Activated CD4-positive, alpha-beta T cell treated with anti-CD3 and anti-CD28 coated beads for 1 hour (primary cell): ENCODE data around the gene KDM5B.
A peak's percentile ranks its signal among the peaks of the same experiment; 100 is the strongest.

ENCODE experiments used
- DNase-seq: peaks from one replicate; pipeline ENCODE4 v3.0.0-alpha.2; 2020

Gene KDM5B

GRCh38 chr1:202710070-202711045 lies 97.9 kb downstream of the KDM5B start, which contains the start of gene SYT2:
TSS of gene SYT2 (minus strand) at chr1:202710454. CDS start at chr1:202605772, 104,682 bp downstream.
- DNase-seq: no peak

- no peak for DNase-seq
Observed at GRCh38 chr1:202709276-202710041, 98.8 kb downstream of the KDM5B start.

GRCh38 chr1:202708456-202709275 lies 99.6 kb downstream of the KDM5B start:
- DNase-seq: no peak

DNA sequence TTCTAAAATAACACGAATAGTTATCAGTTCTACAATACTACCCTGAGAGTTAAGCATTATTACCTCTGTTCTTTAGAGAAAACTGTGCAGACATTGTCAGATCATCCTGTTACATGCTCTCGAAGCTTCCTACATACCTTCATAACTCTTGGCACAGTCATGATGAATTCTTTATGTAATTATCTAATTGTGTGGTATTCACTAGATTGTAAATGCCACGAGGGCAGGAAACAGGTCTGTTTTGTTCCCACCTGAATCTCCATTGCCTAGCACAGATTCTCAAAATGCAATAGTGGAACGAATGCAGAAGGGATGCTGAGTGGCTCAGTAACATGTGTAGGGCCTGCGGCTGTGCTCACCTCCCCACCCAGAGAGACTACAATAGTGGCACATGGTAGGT lies 101.4 kb downstream of the KDM5B start:
- DNase-seq: no peak

- DNase-seq: no peak
Observed at GRCh38 chr1:202704601-202705000, 103.6 kb downstream of the KDM5B start.

GRCh38 chr1:202703191-202703590 lies 105.0 kb downstream of the KDM5B start:
- no peak for DNase-seq

DNA sequence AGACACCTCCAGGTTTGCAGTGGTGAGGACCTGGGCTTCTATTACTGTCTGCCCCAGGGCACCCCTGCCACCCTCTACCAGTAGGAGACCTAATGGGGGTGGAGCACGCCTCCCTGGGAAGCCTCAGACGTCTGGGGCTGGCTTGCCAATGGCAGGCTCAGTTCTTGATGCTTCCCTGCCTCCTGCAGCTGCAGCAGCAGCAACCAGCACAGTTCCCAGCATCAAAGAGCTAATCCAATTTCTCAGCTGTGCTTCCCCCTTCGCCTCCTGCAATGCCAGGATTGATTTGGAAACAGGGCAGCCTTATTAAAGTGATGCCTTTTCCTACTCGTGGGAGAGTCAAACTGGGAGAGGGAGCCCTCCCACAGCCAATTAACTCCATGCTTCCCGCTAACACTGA lies 106.1 kb downstream of the KDM5B start:
- DNase-seq: no peak

GRCh38 chr1:202701200-202701599 lies 107.0 kb downstream of the KDM5B start:
- no peak for DNase-seq

- DNase-seq: no peak
Observed at GRCh38 chr1:202700061-202700460, 108.2 kb downstream of the KDM5B start.

DNA sequence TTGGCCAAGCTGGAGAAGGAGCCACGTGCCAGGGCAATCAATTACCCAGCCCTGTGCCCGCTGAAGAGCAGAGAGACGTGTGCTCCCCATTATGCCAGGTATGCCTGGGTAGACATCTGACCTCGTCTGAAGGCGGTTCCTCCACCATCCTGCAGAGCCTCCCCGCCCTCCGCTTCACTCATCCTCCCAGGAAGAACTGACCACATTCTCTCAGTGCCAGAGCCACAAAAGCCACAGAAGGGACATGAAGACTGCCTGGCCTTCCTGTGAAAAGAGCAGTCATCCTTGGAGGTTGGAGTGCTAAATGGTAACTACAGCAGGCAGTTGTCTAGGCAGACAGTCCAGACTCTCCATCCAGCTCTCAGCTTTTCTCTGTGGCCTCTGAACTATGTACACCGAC lies 109.9 kb downstream of the KDM5B start:
- DNase-seq: no peak

DNA sequence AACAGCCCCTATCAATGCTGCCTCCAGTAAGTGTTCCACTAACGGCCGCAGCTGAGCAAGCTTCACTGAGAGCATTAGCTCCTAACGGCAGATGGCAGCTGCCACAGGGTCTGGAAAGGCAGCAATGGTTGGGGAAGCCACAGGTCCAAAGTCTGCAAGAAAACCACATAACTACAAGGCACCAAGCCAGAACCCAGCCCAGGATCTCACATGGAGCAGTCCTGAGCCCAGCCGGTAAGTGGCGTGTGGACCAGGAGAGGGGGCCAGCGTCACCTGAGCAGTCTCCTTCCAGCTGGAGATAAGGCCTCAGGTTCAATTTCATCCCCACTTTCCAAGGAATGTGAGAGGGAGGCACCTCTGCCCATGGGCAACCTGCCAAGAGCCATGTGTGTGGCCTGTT lies 111.2 kb downstream of the KDM5B start:
- no peak for DNase-seq

DNA sequence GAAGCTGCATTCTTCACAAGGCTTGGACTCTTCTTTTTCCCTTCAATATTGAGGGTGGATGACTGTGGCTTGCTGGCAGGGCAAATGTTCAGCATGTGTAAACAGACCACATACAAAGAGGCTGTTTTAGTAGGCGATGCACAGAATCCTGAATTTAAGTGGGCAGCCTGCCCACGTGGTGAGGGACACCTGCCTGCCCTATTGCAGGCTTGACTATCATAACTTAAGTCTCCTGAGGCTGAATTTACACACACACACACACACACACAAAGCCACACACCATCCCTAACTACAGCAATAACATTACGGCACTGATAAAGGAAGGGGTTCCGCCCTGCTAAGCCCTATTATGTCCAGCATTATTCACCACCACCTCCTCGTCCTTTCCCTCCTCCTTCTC lies 113.9 kb downstream of the KDM5B start:
- DNase-seq: no peak

GRCh38 chr1:202692959-202693555 lies 115.2 kb downstream of the KDM5B start:
- DNase-seq: peak; percentile 33

DNA sequence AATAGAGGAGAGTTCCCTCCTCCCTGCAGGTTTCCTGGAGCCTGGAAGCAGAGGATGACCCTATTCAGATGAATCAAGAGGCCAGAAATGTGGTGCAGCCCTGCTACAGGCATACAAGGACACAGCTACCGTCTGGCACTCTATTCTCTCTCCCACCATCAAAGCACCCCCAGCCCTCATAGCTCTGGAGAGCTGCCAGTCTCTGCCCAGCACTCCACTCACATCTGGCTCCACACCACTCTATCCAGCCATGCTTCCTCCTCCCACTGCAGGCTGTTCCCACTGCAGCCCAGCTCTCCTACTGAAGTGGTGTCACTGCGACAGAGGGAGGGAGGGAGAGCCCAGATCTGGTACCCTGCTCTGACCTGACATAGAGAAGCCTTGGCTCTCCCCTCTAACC lies 116.4 kb downstream of the KDM5B start:
- DNase-seq: no peak

DNA sequence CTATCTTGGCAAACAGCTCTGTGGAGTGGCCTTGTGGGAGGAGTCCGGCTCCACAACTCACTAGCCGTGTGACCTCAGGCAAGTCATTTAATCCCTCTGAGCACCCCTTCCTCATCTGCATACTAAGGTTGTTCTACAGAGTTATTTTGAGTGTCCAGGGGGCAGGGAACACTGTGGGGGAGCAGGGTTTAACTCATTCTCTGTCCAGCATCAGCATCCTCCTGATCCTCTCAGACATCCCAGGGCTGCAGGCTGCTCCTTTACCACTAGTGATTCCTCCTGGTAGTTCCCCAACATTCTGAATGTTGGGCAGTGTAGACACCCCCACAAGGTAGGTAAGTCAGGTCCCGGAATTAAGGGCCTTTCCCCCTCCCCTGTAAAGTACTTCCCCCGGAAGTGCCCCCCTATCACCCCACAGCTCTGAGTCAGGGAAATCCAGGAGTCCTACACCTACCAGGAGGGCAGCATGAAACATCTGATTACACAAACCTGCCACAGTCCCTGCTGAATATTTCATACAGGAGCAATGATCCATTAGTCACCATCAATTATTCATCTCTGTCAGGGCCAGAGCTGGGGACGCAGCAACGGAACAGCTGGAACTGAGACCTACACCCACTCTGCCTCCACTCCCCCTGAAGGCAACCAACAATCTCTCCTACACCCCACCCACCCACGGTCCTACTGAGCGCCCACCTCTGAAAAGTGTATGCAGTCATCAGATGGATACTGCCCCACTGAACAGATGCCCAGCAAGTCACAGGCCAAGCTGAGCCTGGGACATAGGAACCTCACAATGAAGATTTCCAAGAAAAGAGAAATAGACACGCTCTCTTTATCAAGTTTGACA lies 118.5 kb downstream of the KDM5B start:
- no peak for DNase-seq

DNA sequence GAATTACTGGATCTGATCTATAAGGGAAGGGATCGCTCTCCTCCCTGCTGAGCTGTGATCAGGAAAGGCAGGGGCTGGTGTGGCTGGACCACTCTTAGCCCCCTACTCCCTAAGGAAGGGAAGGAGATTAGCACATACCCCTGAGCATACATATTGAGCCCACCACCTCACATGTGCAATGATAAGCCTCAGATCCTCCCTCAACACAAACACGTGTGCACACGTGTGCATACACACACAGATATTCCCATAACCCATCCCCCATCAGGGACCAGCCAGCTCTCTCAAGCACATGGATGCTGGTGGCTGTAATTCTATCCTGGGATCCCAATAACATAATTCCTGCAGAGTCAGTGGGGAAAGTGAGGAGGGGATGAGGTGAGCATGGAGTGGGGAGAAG lies 119.1 kb downstream of the KDM5B start:
- DNase-seq: no peak

DNA sequence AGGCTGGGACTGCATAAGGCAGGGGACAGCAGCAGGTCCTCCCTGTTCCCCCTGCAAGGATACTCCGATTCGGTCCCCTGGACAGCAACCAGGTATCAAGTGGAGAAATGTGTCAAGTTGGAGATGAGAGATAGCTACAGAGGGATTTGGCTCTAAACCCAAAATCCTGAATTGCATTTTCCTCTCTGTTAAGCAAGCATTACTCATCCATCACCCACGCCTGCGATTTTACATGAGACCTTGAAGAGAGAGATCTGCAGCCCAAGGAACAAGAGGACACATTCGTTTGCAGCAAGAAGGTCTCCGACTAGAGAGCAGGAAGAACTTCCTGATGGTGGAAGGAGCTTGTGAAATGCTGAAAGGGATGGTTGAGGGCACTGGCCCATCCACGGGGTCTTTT lies 119.8 kb downstream of the KDM5B start:
- DNase-seq: no peak

GRCh38 chr1:202687798-202688197 lies 120.4 kb downstream of the KDM5B start:
- DNase-seq: no peak

DNA sequence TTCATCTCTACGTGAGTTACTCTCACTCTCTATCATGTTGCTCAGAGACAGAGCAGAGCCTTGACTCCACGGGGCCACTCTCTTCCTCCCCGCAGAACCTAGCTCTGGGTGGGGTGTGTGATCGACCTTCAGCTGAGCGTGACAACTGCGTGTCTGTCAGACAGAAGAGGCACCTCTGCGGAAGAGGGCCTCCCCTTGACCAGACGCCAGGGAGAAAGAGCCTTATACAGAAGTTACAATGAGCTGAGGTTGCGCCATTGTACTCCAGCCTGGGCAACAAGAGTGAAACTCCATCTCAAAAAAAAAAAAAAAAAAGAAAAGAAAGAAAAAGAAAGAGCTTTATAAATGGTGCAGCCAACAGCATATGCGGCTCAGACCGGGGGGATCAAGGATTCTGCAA lies 120.9 kb downstream of the KDM5B start:
- DNase-seq: no peak

DNA sequence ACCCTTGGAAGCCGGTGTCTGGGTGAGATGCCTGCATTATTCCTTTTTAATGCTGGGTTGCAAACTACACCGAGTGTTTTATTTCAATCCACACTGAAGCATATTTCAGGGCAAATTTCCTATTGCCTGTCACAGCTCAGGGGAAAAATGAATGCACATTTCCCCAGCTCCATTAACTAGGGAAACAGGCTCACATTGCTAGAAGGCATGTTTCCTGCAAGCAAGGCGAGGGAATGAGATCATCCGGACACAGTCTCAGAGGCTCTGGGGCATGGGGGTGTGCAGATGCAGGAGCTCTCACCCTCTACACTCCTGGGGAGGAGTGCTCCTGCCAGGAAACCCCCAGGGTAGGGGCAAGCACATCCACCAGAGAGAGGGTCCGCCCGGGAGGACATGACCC lies 122.6 kb downstream of the KDM5B start:
- DNase-seq: no peak

- DNase-seq: no peak
Observed at GRCh38 chr1:202684716-202685115, 123.5 kb downstream of the KDM5B start.

GRCh38 chr1:202683029-202683428 lies 125.2 kb downstream of the KDM5B start:
- DNase-seq: no peak
